Naive thymus-derived CD8-positive, alpha-beta T cell (primary cell): ENCODE results near the gene MAPK7. TPM values are rescaled to one million over a fixed set of nuclear protein-coding genes. Genes with fewer than 3 reads are reported as not detected.

Experiments
- ATAC-seq, 2 donors: fragments of 150-1000 bp; cut with Tn5 transposase in 1 of 2; sonication (Bioruptor Pico), chemical (Tn5 transposase) in 1 of 2; 1 replicate in 1 of 2; 2 replicates in 1 of 2; pipeline ENCODE4 v1.10.0; 2021; ENCODE audit warnings: mild to moderate bottlenecking in 2 of 2, moderate library complexity in 2 of 2
- POLR2A ChIA-PET: fragments of 350-600 bp; sonication (Branson Sonifier 250); formaldehyde crosslinking; loops from one replicate; lab custom pipeline; 2021; ENCODE audit warnings: antibody characterized with exemption; lab: Charles Lee
- DNase-seq, 10 donors: peaks; one replicate each; pipeline versions ENCODE4 v3.0.0 to v3.0.0-alpha.2; 2020 to 2022
- H3K27ac Mint-ChIP-seq, 10 donors: one replicate each; pipeline ENCODE4 v1.8.0; 2020 to 2022; ENCODE audit warnings: mild to moderate bottlenecking in 10 of 10, mixed read lengths in 10 of 10, moderate library complexity in 4 of 10, inconsistent platforms in 1 of 10
- H3K27me3 Mint-ChIP-seq, 5 donors: one replicate each; pipeline ENCODE4 v1.8.0; 2021 to 2022; ENCODE audit warnings: mixed read lengths in 5 of 5
- H3K36me3 Mint-ChIP-seq, 3 donors: one replicate each; pipeline ENCODE4 v1.8.0; 2020 to 2022; ENCODE audit warnings: mixed read lengths in 3 of 3, mild to moderate bottlenecking in 2 of 3, inconsistent platforms in 1 of 3
- H3K4me1 Mint-ChIP-seq, 4 donors: one replicate each; pipeline ENCODE4 v1.8.0; 2021 to 2022; ENCODE audit warnings: mixed read lengths in 4 of 4
- H3K4me3 Mint-ChIP-seq, 10 donors: one replicate each; pipeline ENCODE4 v1.8.0; 2020 to 2022; ENCODE audit warnings: mild to moderate bottlenecking in 10 of 10, mixed read lengths in 10 of 10, moderate library complexity in 6 of 10, inconsistent platforms in 1 of 10
- H3K9me3 Mint-ChIP-seq, 9 donors: one replicate each; pipeline ENCODE4 v1.8.0; 2020 to 2022; ENCODE audit warnings: mixed read lengths in 9 of 9, mild to moderate bottlenecking in 3 of 9, inconsistent platforms in 1 of 9, moderate library complexity in 1 of 9
- polyA plus RNA-seq, 3 donors: library from polyadenylated mRNA; unstranded; fragments of 300-500 nt; fragmentation: Illumina TruSeq; gene quantifications; one replicate each; pipeline ENCODE4 v1.2.3, GENCODE V29; 2021
- total RNA-seq, 8 experiments: library from RNA in 2 of 8; stranded (reverse) in 2 of 8; gene quantifications; one replicate each; pipeline ENCODE4 v1.2.3 and lab custom pipeline; 2021 to 2026

The MAPK7 gene
- total and polyA plus RNA-seq, 5 experiments from 2014 or later, result 2.9 to 22.2 (median 7.7) TPM

GRCh38 chr17:19360772-19361171, 17.5 kb upstream of the MAPK7 start:
- peak in 1 of 10 donors; percentile 15 for DNase-seq
- ATAC-seq, result no peak
- POLR2A ChIA-PET, result no interaction called here
- H3K27me3 Mint-ChIP-seq, result peaks cover 13 to 51% (median 27%) of the 10 kb centered on the region in 5 donors
- peaks cover 0 to 2% (median 0%) of the 10 kb centered on the region in 3 donors for H3K36me3 Mint-ChIP-seq
- H3K4me3 Mint-ChIP-seq, result peak overlapping the region in 4 of 10 donors; percentile 4 to 81 (median 45)
- peaks cover 3 to 15% (median 7%) of the 10 kb centered on the region in 4 donors for H3K4me1 Mint-ChIP-seq
- H3K9me3 Mint-ChIP-seq, result peaks cover 0 to 2% (median 0%) of the 10 kb centered on the region in 9 donors
- peak overlapping the region in 2 of 10 donors; percentile 59 to 79 for H3K27ac Mint-ChIP-seq

- Mint-ChIP-seq H3K27me3 (peaks cover 15 to 55% (median 27%) of the 10 kb centered on the region in 5 donors), H3K27ac (peak overlapping the region in 6 of 10 donors; percentile 31 to 84 (median 77)), H3K36me3 (peaks cover 0 to 2% (median 0%) of the 10 kb centered on the region in 3 donors), H3K9me3 (peaks cover 0 to 2% (median 0%) of the 10 kb centered on the region in 9 donors), H3K4me3 (peak overlapping the region in 9 of 10 donors; percentile 23 to 82 (median 71)), H3K4me1 (peaks cover 3 to 15% (median 7%) of the 10 kb centered on the region in 4 donors)
- POLR2A ChIA-PET, result interaction anchor here (2.7 kb wide), 1 partner anchor 16 kb away, joined by 42 read pairs; the partner anchor contains the start of gene MAPK7
- DNase-seq (peak in 1 of 10 donors; percentile 45), ATAC-seq (no peak)
Measured at GRCh38 chr17:19361326-19361725, 17.0 kb upstream of the MAPK7 start.

GRCh38 chr17:19361944-19362276, 16.4 kb upstream of the MAPK7 start:
- H3K4me1 Mint-ChIP-seq, result peaks cover 3 to 15% (median 7%) of the 10 kb centered on the region in 4 donors
- ATAC-seq (no peak), DNase-seq (no peak)
- POLR2A ChIA-PET, result interaction anchor here (2.7 kb wide), 1 partner anchor 16 kb away, joined by 42 read pairs; the partner anchor contains the start of gene MAPK7
- H3K9me3 Mint-ChIP-seq, result peaks cover 0 to 2% (median 0%) of the 10 kb centered on the region in 9 donors
- H3K27ac Mint-ChIP-seq, result peak overlapping the region in 7 of 10 donors; percentile 50 to 91 (median 82)
- H3K27me3 Mint-ChIP-seq, result peaks cover 12 to 49% (median 23%) of the 10 kb centered on the region in 5 donors
- peak overlapping the region; percentile 72 to 97 (median 84) for H3K4me3 Mint-ChIP-seq
- peaks cover 0 to 2% (median 0%) of the 10 kb centered on the region in 3 donors for H3K36me3 Mint-ChIP-seq

- POLR2A ChIA-PET, result interaction anchor here (0.6 to 2.7 kb wide), 8 partner anchors 8 to 437 kb away, joined by 3 to 42 read pairs (median 6); partner anchors contain the start of genes ALDH3A2 and MAPK7
- H3K27ac Mint-ChIP-seq, result peak within 1 kb of the TSS; percentile 25 to 94 (median 88)
- no peaks in the 10 kb centered on the region for H3K36me3 Mint-ChIP-seq
- peaks cover 0 to 2% (median 0%) of the 10 kb centered on the region in 9 donors for H3K9me3 Mint-ChIP-seq
- H3K4me3 Mint-ChIP-seq, result peak within 1 kb of the TSS; percentile 81 to 97 (median 92)
- H3K4me1 Mint-ChIP-seq, result peaks cover 3 to 17% (median 7%) of the 10 kb centered on the region in 4 donors
- ATAC-seq (peak; percentile 85 to 88), DNase-seq (peak; percentile 89 to 99 (median 93))
- H3K27me3 Mint-ChIP-seq, result peaks cover 10 to 46% (median 18%) of the 10 kb centered on the region in 5 donors
Measured at GRCh38 chr17:19362277-19363113, 15.8 kb upstream of the MAPK7 start, which contains the start of gene B9D1. Gene B9D1, minus strand, starts transcription at chr17:19362723. Its CDS starts 154 bp downstream, at chr17:19362569.

- Mint-ChIP-seq H3K9me3 (peaks cover 0 to 2% (median 0%) of the 10 kb centered on the region in 9 donors), H3K27me3 (peaks cover 10 to 45% (median 16%) of the 10 kb centered on the region in 5 donors), H3K4me3 (peak overlapping the region; percentile 81 to 97 (median 92)), H3K27ac (peak overlapping the region in 6 of 10 donors; percentile 15 to 92 (median 82)), H3K36me3 (no peaks in the 10 kb centered on the region), H3K4me1 (peaks cover 3 to 17% (median 7%) of the 10 kb centered on the region in 4 donors)
- ATAC-seq, result no peak
- DNase-seq, result no peak
- POLR2A ChIA-PET, result interaction anchor here (0.6 to 2.7 kb wide), 8 partner anchors 8 to 438 kb away, joined by 3 to 42 read pairs (median 6); partner anchors contain the start of genes ALDH3A2 and MAPK7
Measured at GRCh38 chr17:19363114-19363438, 15.2 kb upstream of the MAPK7 start.

- peaks cover 3 to 17% (median 7%) of the 10 kb centered on the region in 4 donors for H3K4me1 Mint-ChIP-seq
- ATAC-seq (no peak), DNase-seq (no peak)
- POLR2A ChIA-PET, result interaction anchor here (0.6 to 2.7 kb wide), 5 partner anchors 14 to 401 kb away, joined by 3 to 42 read pairs (median 8); partner anchors contain the start of genes ALDH3A2 and MAPK7
- peak overlapping the region in 4 of 10 donors; percentile 22 to 93 (median 46) for H3K4me3 Mint-ChIP-seq
- peaks cover 0 to 2% (median 0%) of the 10 kb centered on the region in 9 donors for H3K9me3 Mint-ChIP-seq
- H3K36me3 Mint-ChIP-seq, result no peaks in the 10 kb centered on the region
- peak overlapping the region in 2 of 10 donors; percentile 37 to 92 for H3K27ac Mint-ChIP-seq
- peaks cover 10 to 40% (median 14%) of the 10 kb centered on the region in 5 donors for H3K27me3 Mint-ChIP-seq
Measured at GRCh38 chr17:19363460-19364035, 14.8 kb upstream of the MAPK7 start.

GRCh38 chr17:19364699-19365498, 13.4 kb upstream of the MAPK7 start:
- H3K27me3 Mint-ChIP-seq, result peaks cover 6 to 27% (median 7%) of the 10 kb centered on the region in 5 donors
- DNase-seq (peak in 1 of 10 donors; percentile 45), ATAC-seq (no peak)
- POLR2A ChIA-PET, result interaction anchor here (0.7 to 2.2 kb wide), 4 partner anchors 10 to 82 kb away, joined by 3 to 14 read pairs (median 4); partner anchors contain the start of gene MAPK7
- peaks cover 0 to 2% (median 0%) of the 10 kb centered on the region in 9 donors for H3K9me3 Mint-ChIP-seq
- H3K4me1 Mint-ChIP-seq, result peaks cover 7 to 30% (median 18%) of the 10 kb centered on the region in 4 donors
- no peaks in the 10 kb centered on the region for H3K36me3 Mint-ChIP-seq
- H3K4me3 Mint-ChIP-seq, result no peak overlapping the region
- no peak overlapping the region for H3K27ac Mint-ChIP-seq

GRCh38 chr17:19365499-19365817, 12.8 kb upstream of the MAPK7 start:
- peaks cover 4 to 21% (median 6%) of the 10 kb centered on the region in 5 donors for H3K27me3 Mint-ChIP-seq
- H3K27ac Mint-ChIP-seq, result no peak overlapping the region
- DNase-seq (no peak), ATAC-seq (no peak)
- peaks cover 11 to 36% (median 24%) of the 10 kb centered on the region in 4 donors for H3K4me1 Mint-ChIP-seq
- POLR2A ChIA-PET, result interaction anchor here (0.7 to 2.2 kb wide), 4 partner anchors 10 to 82 kb away, joined by 3 to 14 read pairs (median 4); partner anchors contain the start of gene MAPK7
- H3K36me3 Mint-ChIP-seq, result no peaks in the 10 kb centered on the region
- no peak overlapping the region for H3K4me3 Mint-ChIP-seq
- H3K9me3 Mint-ChIP-seq, result peaks cover 0 to 2% (median 0%) of the 10 kb centered on the region in 9 donors

- Mint-ChIP-seq H3K4me3 (no peak overlapping the region), H3K4me1 (peaks cover 12 to 42% (median 29%) of the 10 kb centered on the region in 4 donors), H3K27ac (peak overlapping the region in 1 of 10 donors; percentile 38), H3K36me3 (no peaks in the 10 kb centered on the region), H3K27me3 (peaks cover 0 to 17% (median 6%) of the 10 kb centered on the region in 5 donors), H3K9me3 (peaks cover 0 to 2% (median 0%) of the 10 kb centered on the region in 9 donors)
- POLR2A ChIA-PET, result interaction anchor here (0.7 to 2.2 kb wide), 4 partner anchors 9 to 81 kb away, joined by 3 to 14 read pairs (median 4); partner anchors contain the start of gene MAPK7
- ATAC-seq (no peak), DNase-seq (peak in 1 of 10 donors; percentile 45)
Measured at GRCh38 chr17:19365833-19366636, 12.3 kb upstream of the MAPK7 start.

GRCh38 chr17:19366637-19366972, 11.7 kb upstream of the MAPK7 start:
- Mint-ChIP-seq H3K9me3 (peaks cover 0 to 2% (median 0%) of the 10 kb centered on the region in 9 donors), H3K27ac (peak overlapping the region in 1 of 10 donors; percentile 22), H3K27me3 (peaks cover 0 to 11% (median 3%) of the 10 kb centered on the region in 5 donors), H3K4me3 (no peak overlapping the region), H3K4me1 (peaks cover 11 to 46% (median 32%) of the 10 kb centered on the region in 4 donors), H3K36me3 (no peaks in the 10 kb centered on the region)
- ATAC-seq (no peak), DNase-seq (peak in 1 of 10 donors; percentile 18)
- POLR2A ChIA-PET, result no interaction called here

- Mint-ChIP-seq H3K9me3 (no peaks in the 10 kb centered on the region), H3K27ac (peak overlapping the region in 2 of 10 donors; percentile 48 to 55), H3K4me3 (no peak overlapping the region), H3K36me3 (no peaks in the 10 kb centered on the region), H3K27me3 (peaks cover 0 to 10% (median 3%) of the 10 kb centered on the region in 5 donors), H3K4me1 (peaks cover 11 to 48% (median 30%) of the 10 kb centered on the region in 4 donors)
- DNase-seq (no peak), ATAC-seq (no peak)
- POLR2A ChIA-PET, result no interaction called here
Measured at GRCh38 chr17:19368229-19368628, 10.1 kb upstream of the MAPK7 start.
